Cardiac muscle cell (in vitro differentiated cells and primary cell): ENCODE measurements around the gene RFPL4AL1. TPM values are rescaled to one million over a fixed set of nuclear protein-coding genes. Genes with fewer than 3 reads are reported as not detected.

Experiments
- DNase-seq, 2 donors: peaks; one replicate each; pipeline versions ENCODE4 v3.0.0 to v3.0.0-alpha.2; 2010 to 2017; ENCODE audit warnings: low read depth in 1 of 2, low spot score in 1 of 2
- H3K27ac ChIP-seq: fragments of 200-600 bp; sonication (generic); 2 replicates; pipeline ENCODE4 v1.5.1; 2016
- H3K27me3 ChIP-seq: fragments of 200-600 bp; sonication (generic); 2 replicates; pipeline ENCODE4 v1.6.0; 2016; ENCODE audit warnings: control low read depth
- H3K36me3 ChIP-seq: fragments of 200-600 bp; sonication (generic); 2 replicates; pipeline ENCODE4 v1.5.1; 2016; ENCODE audit warnings: control low read depth
- H3K4me1 ChIP-seq: fragments of 200-600 bp; sonication (generic); 2 replicates; pipeline ENCODE4 v1.8.1; 2017; ENCODE audit warnings: low read depth, mild to moderate bottlenecking, mixed run types
- H3K4me3 ChIP-seq: fragments of 200-600 bp; sonication (generic); 2 replicates; pipeline ENCODE4 v1.5.1; 2016; ENCODE audit warnings: mild to moderate bottlenecking
- H3K9me3 ChIP-seq: fragments of 200-600 bp; sonication (generic); 2 replicates; pipeline ENCODE4 v1.5.1; 2017; ENCODE audit warnings: low read depth, mild to moderate bottlenecking, control low read depth
- CTCF ChIP-seq: IDR thresholded peaks from 2 replicates; pipeline ENCODE4 v1.5.1; 2012; ENCODE audit warnings: low read depth, mild to moderate bottlenecking, low read length
- polyA plus RNA-seq: library from polyadenylated mRNA; unstranded; fragments of >200 nt; fragmentation: Nextera tagmentation; extraction: Ambion mirVana; gene quantifications from 2 replicates; pipeline ENCODE4 v1.2.1, GENCODE V29; 2016
- total RNA-seq: library from RNA; depleted of rRNA; stranded (reverse); fragments of >200 nt; gene quantifications from 2 replicates; pipeline ENCODE4 v1.2.3, GENCODE V29; 2016

The RFPL4AL1 gene
- total and polyA plus RNA-seq, 2 experiments from 2014 or later, result not detected

GRCh38 chr19:55781112-55781511, 12.2 kb downstream of the RFPL4AL1 start:
- no peaks in the 10 kb centered on the region for H3K9me3 ChIP-seq
- H3K27me3 ChIP-seq, result no peaks in the 10 kb centered on the region
- H3K4me3 ChIP-seq, result no peak overlapping the region
- TF ChIP-seq CTCF, result no peak
- no peaks in the 10 kb centered on the region for H3K36me3 ChIP-seq
- no peaks in the 10 kb centered on the region for H3K4me1 ChIP-seq
- no peak overlapping the region for H3K27ac ChIP-seq
- DNase-seq, result no peak

- Histone ChIP-seq H3K27me3 (no peaks in the 10 kb centered on the region), H3K4me1 (no peaks in the 10 kb centered on the region), H3K36me3 (no peaks in the 10 kb centered on the region), H3K27ac (no peak overlapping the region), H3K4me3 (no peak overlapping the region), H3K9me3 (no peaks in the 10 kb centered on the region)
- TF ChIP-seq CTCF, result no peak
- no peak for DNase-seq
Measured at GRCh38 chr19:55795021-55795420, 26.1 kb downstream of the RFPL4AL1 start.

GRCh38 chr19:55801416-55801815, 32.5 kb downstream of the RFPL4AL1 start:
- DNase-seq, result no peak
- H3K27ac ChIP-seq, result no peak overlapping the region
- no peak overlapping the region for H3K4me3 ChIP-seq
- TF ChIP-seq CTCF, result no peak
- H3K36me3 ChIP-seq, result no peaks in the 10 kb centered on the region
- H3K27me3 ChIP-seq, result no peaks in the 10 kb centered on the region
- H3K9me3 ChIP-seq, result no peaks in the 10 kb centered on the region
- no peaks in the 10 kb centered on the region for H3K4me1 ChIP-seq

GRCh38 chr19:55802281-55802680, 33.4 kb downstream of the RFPL4AL1 start:
- no peaks in the 10 kb centered on the region for H3K9me3 ChIP-seq
- no peaks in the 10 kb centered on the region for H3K36me3 ChIP-seq
- H3K27ac ChIP-seq, result no peak overlapping the region
- no peak overlapping the region for H3K4me3 ChIP-seq
- DNase-seq, result no peak
- no peaks in the 10 kb centered on the region for H3K4me1 ChIP-seq
- H3K27me3 ChIP-seq, result no peaks in the 10 kb centered on the region
- TF ChIP-seq CTCF, result no peak

GRCh38 chr19:55809381-55810058, 40.6 kb downstream of the RFPL4AL1 start:
- Histone ChIP-seq H3K27ac (no peak overlapping the region), H3K4me1 (no peaks in the 10 kb centered on the region), H3K4me3 (no peak overlapping the region), H3K27me3 (no peaks in the 10 kb centered on the region), H3K9me3 (no peaks in the 10 kb centered on the region), H3K36me3 (no peaks in the 10 kb centered on the region)
- TF ChIP-seq CTCF, result peak; percentile 11
- peak in 1 of 2 donors; percentile 48 for DNase-seq
